ENCODE measurements around the gene NCOA1.

NCOA1 gene

GRCh38 chr2:24490690-24491541 is at the start of gene NCOA1:
Gene NCOA1, plus strand, starts transcription at chr2:24491254. Its CDS starts 167,424 bp downstream, at chr2:24658678.
- peak; percentile 79 to 97 for DNase-seq (ENCODE audit: low spot score in 2 of 2)
- Mint-ChIP-seq H3K36me3 (peaks cover 17% of the 10 kb centered on the region), H3K4me3 (peak within 1 kb of the TSS; percentile 93), H3K9me3 (no peaks in the 10 kb centered on the region), H3K4me1 (peaks cover 45% of the 10 kb centered on the region), H3K27ac (peak within 1 kb of the TSS; percentile 98)
- ATAC-seq, result peak; percentile 91

GRCh38 chr2:24448797-24449196 is 42.3 kb upstream of the NCOA1 start:
- no peak overlapping the region for H3K4me3 Mint-ChIP-seq
- no peak overlapping the region for H3K27ac Mint-ChIP-seq
- DNase-seq (ENCODE audit: low spot score in 2 of 2) (no peak), ATAC-seq (no peak)
- H3K36me3 Mint-ChIP-seq, result no peaks in the 10 kb centered on the region
- H3K9me3 Mint-ChIP-seq, result no peaks in the 10 kb centered on the region
- H3K4me1 Mint-ChIP-seq, result no peaks in the 10 kb centered on the region

GRCh38 chr2:24449344-24449743 is 41.7 kb upstream of the NCOA1 start:
- Mint-ChIP-seq H3K36me3 (no peaks in the 10 kb centered on the region), H3K4me3 (no peak overlapping the region), H3K4me1 (peaks cover under 1% of the 10 kb centered on the region), H3K27ac (no peak overlapping the region), H3K9me3 (no peaks in the 10 kb centered on the region)
- ATAC-seq (no peak), DNase-seq (ENCODE audit: low spot score in 2 of 2) (no peak)

- no peaks in the 10 kb centered on the region for H3K36me3 Mint-ChIP-seq
- H3K9me3 Mint-ChIP-seq, result no peaks in the 10 kb centered on the region
- no peak overlapping the region for H3K27ac Mint-ChIP-seq
- no peak overlapping the region for H3K4me3 Mint-ChIP-seq
- no peak for DNase-seq (ENCODE audit: low spot score in 2 of 2)
- peaks cover 13% of the 10 kb centered on the region for H3K4me1 Mint-ChIP-seq
- ATAC-seq, result no peak
Observed at GRCh38 chr2:24451805-24452501, 39.1 kb upstream of the NCOA1 start.

- H3K36me3 Mint-ChIP-seq, result no peaks in the 10 kb centered on the region
- peaks cover 14% of the 10 kb centered on the region for H3K4me1 Mint-ChIP-seq
- no peaks in the 10 kb centered on the region for H3K9me3 Mint-ChIP-seq
- ATAC-seq (no peak), DNase-seq (ENCODE audit: low spot score in 2 of 2) (no peak)
- H3K4me3 Mint-ChIP-seq, result no peak overlapping the region
- no peak overlapping the region for H3K27ac Mint-ChIP-seq
Observed at GRCh38 chr2:24452502-24452885, 38.6 kb upstream of the NCOA1 start.

- DNase-seq (ENCODE audit: low spot score in 2 of 2), result no peak
- Mint-ChIP-seq H3K36me3 (no peaks in the 10 kb centered on the region), H3K27ac (no peak overlapping the region), H3K4me3 (no peak overlapping the region), H3K4me1 (peaks cover 14% of the 10 kb centered on the region), H3K9me3 (no peaks in the 10 kb centered on the region)
- peak; percentile 76 for ATAC-seq
Observed at GRCh38 chr2:24453379-24454073, 37.5 kb upstream of the NCOA1 start.

- no peaks in the 10 kb centered on the region for H3K9me3 Mint-ChIP-seq
- DNase-seq (ENCODE audit: low spot score in 2 of 2) (no peak), ATAC-seq (no peak)
- no peak overlapping the region for H3K27ac Mint-ChIP-seq
- H3K4me3 Mint-ChIP-seq, result no peak overlapping the region
- peaks cover 14% of the 10 kb centered on the region for H3K4me1 Mint-ChIP-seq
- no peaks in the 10 kb centered on the region for H3K36me3 Mint-ChIP-seq
Observed at GRCh38 chr2:24454294-24454693, 36.8 kb upstream of the NCOA1 start.

- no peak overlapping the region for H3K27ac Mint-ChIP-seq
- no peaks in the 10 kb centered on the region for H3K36me3 Mint-ChIP-seq
- peak in 1 of 2 donors; percentile 4 for DNase-seq (ENCODE audit: low spot score in 2 of 2)
- H3K4me1 Mint-ChIP-seq, result peaks cover 14% of the 10 kb centered on the region
- peak; percentile 94 for ATAC-seq
- H3K9me3 Mint-ChIP-seq, result no peaks in the 10 kb centered on the region
- no peak overlapping the region for H3K4me3 Mint-ChIP-seq
Observed at GRCh38 chr2:24456599-24457556, 34.2 kb upstream of the NCOA1 start.

GRCh38 chr2:24457696-24458386 is 33.2 kb upstream of the NCOA1 start:
- no peak for DNase-seq (ENCODE audit: low spot score in 2 of 2)

GRCh38 chr2:24459224-24460161 is 31.6 kb upstream of the NCOA1 start:
- Mint-ChIP-seq H3K4me3 (no peak overlapping the region), H3K9me3 (no peaks in the 10 kb centered on the region), H3K4me1 (peaks cover 12% of the 10 kb centered on the region), H3K27ac (no peak overlapping the region), H3K36me3 (no peaks in the 10 kb centered on the region)
- no peak for DNase-seq (ENCODE audit: low spot score in 2 of 2)
- ATAC-seq, result no peak

More at GRCh38 chr2:24457696-24458386, 33.2 kb upstream of the NCOA1 start:
- Mint-ChIP-seq H3K27ac (no peak overlapping the region), H3K9me3 (no peaks in the 10 kb centered on the region), H3K36me3 (no peaks in the 10 kb centered on the region), H3K4me3 (no peak overlapping the region), H3K4me1 (peaks cover 14% of the 10 kb centered on the region)
- no peak for ATAC-seq

- ATAC-seq (no peak), DNase-seq (ENCODE audit: low spot score in 2 of 2) (no peak)
- no peak overlapping the region for H3K27ac Mint-ChIP-seq
- H3K4me1 Mint-ChIP-seq, result peaks cover 4% of the 10 kb centered on the region
- no peak overlapping the region for H3K4me3 Mint-ChIP-seq
- no peaks in the 10 kb centered on the region for H3K36me3 Mint-ChIP-seq
- H3K9me3 Mint-ChIP-seq, result no peaks in the 10 kb centered on the region
Observed at GRCh38 chr2:24461685-24462084, 29.4 kb upstream of the NCOA1 start.

GRCh38 chr2:24463271-24463670 is 27.8 kb upstream of the NCOA1 start:
- H3K4me3 Mint-ChIP-seq, result no peak overlapping the region
- no peak for ATAC-seq
- H3K27ac Mint-ChIP-seq, result no peak overlapping the region
- H3K36me3 Mint-ChIP-seq, result no peaks in the 10 kb centered on the region
- no peaks in the 10 kb centered on the region for H3K4me1 Mint-ChIP-seq
- H3K9me3 Mint-ChIP-seq, result no peaks in the 10 kb centered on the region
- no peak for DNase-seq (ENCODE audit: low spot score in 2 of 2)

Measured in stimulated activated effector memory CD8-positive, alpha-beta T cell treated with anti-CD3 and anti-CD28 coated beads, Interleukin-12 subunit alpha, Interleukin-12 subunit beta, amount 100 ng/mL, for 72 hours (primary cell).